Upper lobe of right lung (tissue), 1 donor: ENCODE data around the gene DPH6. TPM values are rescaled to one million over a fixed set of nuclear protein-coding genes. Genes with fewer than 3 reads are reported as not detected.

Experiments
- ATAC-seq: fragments of 200-7000 bp; cut with Tn5 transposase; one replicate; pipeline ENCODE4 v1.9.1; 2020; ENCODE audit warnings: mild to moderate bottlenecking, moderate library complexity
- DNase-seq: peaks from one replicate; pipeline ENCODE4 v3.0.0-alpha.2; 2020
- H3K27ac ChIP-seq: fragments of 200-600 bp; one replicate; pipeline ENCODE4 v1.8.0; 2022
- H3K27me3 ChIP-seq: fragments of 200-600 bp; one replicate; pipeline ENCODE4 v1.8.0; 2022; ENCODE audit warnings: mild to moderate bottlenecking
- H3K36me3 ChIP-seq: fragments of 200-600 bp; one replicate; pipeline ENCODE4 v1.8.0; 2022
- H3K4me1 ChIP-seq: fragments of 200-600 bp; one replicate; pipeline ENCODE4 v1.8.0; 2022
- H3K4me3 ChIP-seq: fragments of 200-600 bp; one replicate; pipeline ENCODE4 v1.8.0; 2022; ENCODE audit warnings: mild to moderate bottlenecking
- H3K9me3 ChIP-seq: fragments of 200-600 bp; one replicate; pipeline ENCODE4 v1.8.0; 2022
- CTCF ChIP-seq: fragments of 200-600 bp; IDR thresholded peaks from one replicate; pipeline ENCODE4 v1.8.0; 2022; ENCODE audit warnings: antibody characterized with exemption
- intact Hi-C: fragments of 100-400 bp; cut with DNase I; formaldehyde crosslinking; loops from one replicate; pipeline ENCODE4 v1.11.0; 2022
- total RNA-seq: library from RNA; stranded (reverse); fragmentation: NEBNext Ultra II Directional; extraction: Animal tissue kit (Norgen Biotek cat#: 25700); gene quantifications from one replicate; pipeline ENCODE4 v1.2.1, GENCODE V29; 2021
- donor health status: DM: no; HTN: yes; CAD: no; lungs with severe emphysema.

The DPH6 gene
- total RNA-seq, 1 donor from 2014 or later, result 15.8 TPM

- Histone ChIP-seq H3K36me3 (no peaks in the 10 kb centered on the region), H3K27me3 (no peaks in the 10 kb centered on the region), H3K27ac (no peak overlapping the region), H3K4me1 (no peaks in the 10 kb centered on the region), H3K9me3 (no peaks in the 10 kb centered on the region), H3K4me3 (no peak overlapping the region)
- ATAC-seq (no peak), DNase-seq (no peak)
- no peak for TF ChIP-seq CTCF
- intact Hi-C loops, result no loop called here
Measured at GRCh38 chr15:35362195-35362829, 183.7 kb downstream of the DPH6 start.

GRCh38 chr15:35358824-35359223 lies 187.1 kb downstream of the DPH6 start:
- Histone ChIP-seq H3K4me3 (no peak overlapping the region), H3K27ac (no peak overlapping the region), H3K36me3 (no peaks in the 10 kb centered on the region), H3K27me3 (no peaks in the 10 kb centered on the region), H3K4me1 (no peaks in the 10 kb centered on the region), H3K9me3 (peaks cover under 1% of the 10 kb centered on the region)
- TF ChIP-seq CTCF, result no peak
- no peak for ATAC-seq
- DNase-seq, result no peak
- intact Hi-C loops, result no loop called here

GRCh38 chr15:35351059-35351458 lies 194.9 kb downstream of the DPH6 start:
- Histone ChIP-seq H3K27me3 (no peaks in the 10 kb centered on the region), H3K9me3 (peaks cover 3% of the 10 kb centered on the region), H3K36me3 (no peaks in the 10 kb centered on the region), H3K27ac (no peak overlapping the region), H3K4me1 (no peaks in the 10 kb centered on the region), H3K4me3 (no peak overlapping the region)
- intact Hi-C loops, result no loop called here
- ATAC-seq (no peak), DNase-seq (no peak)
- TF ChIP-seq CTCF, result no peak

- no peak for TF ChIP-seq CTCF
- no peak for DNase-seq
Measured at GRCh38 chr15:35349916-35350315, 196.0 kb downstream of the DPH6 start.

GRCh38 chr15:35330916-35331315 lies 215.0 kb downstream of the DPH6 start:
- DNase-seq, result no peak
- Histone ChIP-seq H3K4me1 (no peaks in the 10 kb centered on the region), H3K4me3 (no peak overlapping the region), H3K9me3 (no peaks in the 10 kb centered on the region), H3K27ac (no peak overlapping the region), H3K27me3 (no peaks in the 10 kb centered on the region), H3K36me3 (no peaks in the 10 kb centered on the region)
- ATAC-seq, result no peak
- intact Hi-C loops, result no loop called here
- no peak for TF ChIP-seq CTCF

More at GRCh38 chr15:35349916-35350315, 196.0 kb downstream of the DPH6 start:
- no peaks in the 10 kb centered on the region for H3K4me1 ChIP-seq
- H3K9me3 ChIP-seq, result peaks cover 3% of the 10 kb centered on the region
- no peak overlapping the region for H3K27ac ChIP-seq
- intact Hi-C loops, result no loop called here
- H3K4me3 ChIP-seq, result no peak overlapping the region
- no peaks in the 10 kb centered on the region for H3K36me3 ChIP-seq
- H3K27me3 ChIP-seq, result no peaks in the 10 kb centered on the region
- ATAC-seq, result no peak
